RPMI8226 (cell line): ENCODE data around the gene NRIP3.
"Not testable (repeated sequence)": the region's sequence is repeated elsewhere in the genome, so short reads cannot be mapped to it uniquely, and the experiment has no call there.

Experiments used
- DNase-seq: peaks from one replicate; pipeline ENCODE4 v3.0.0-alpha.2; 2015

NRIP3 gene

GRCh38 chr11:9015677-9016076, 11.9 kb upstream of the NRIP3 start:
- DNase-seq, result peak; percentile 70

- DNase-seq, result no peak
Observed at GRCh38 chr11:9014826-9015225, 11.0 kb upstream of the NRIP3 start.

- DNase-seq, result no peak
Observed at GRCh38 chr11:9013373-9013772, 9.6 kb upstream of the NRIP3 start.

GRCh38 chr11:9009538-9009937, 5.7 kb upstream of the NRIP3 start:
- not testable (repeated sequence) for DNase-seq

- no peak for DNase-seq
Observed at GRCh38 chr11:9008661-9009060, 4.9 kb upstream of the NRIP3 start.

- no peak for DNase-seq
Observed at GRCh38 chr11:9008011-9008550, 4.3 kb upstream of the NRIP3 start.

GRCh38 chr11:9005087-9005486, 1.3 kb upstream of the NRIP3 start:
- no peak for DNase-seq

- no peak for DNase-seq
Observed at GRCh38 chr11:9004183-9004926, 554 bp upstream of the NRIP3 start.

- DNase-seq, result no peak
Observed at GRCh38 chr11:9002920-9003572, 755 bp downstream of the NRIP3 start.

GRCh38 chr11:9001736-9002135, 2.1 kb downstream of the NRIP3 start:
- DNase-seq, result no peak

- DNase-seq, result no peak
Observed at GRCh38 chr11:8998017-8998416, 5.8 kb downstream of the NRIP3 start.

- no peak for DNase-seq
Observed at GRCh38 chr11:8997451-8997850, 6.3 kb downstream of the NRIP3 start.

- DNase-seq, result no peak
Observed at GRCh38 chr11:8989453-8989852, 14.3 kb downstream of the NRIP3 start.

- no peak for DNase-seq
Observed at GRCh38 chr11:8988329-8989234, 15.2 kb downstream of the NRIP3 start.

GRCh38 chr11:8987446-8987845, 16.4 kb downstream of the NRIP3 start:
- DNase-seq, result no peak

GRCh38 chr11:8986772-8987171, 17.0 kb downstream of the NRIP3 start:
- DNase-seq, result not testable (repeated sequence)

- DNase-seq, result no peak
Observed at GRCh38 chr11:8985462-8985861, 18.3 kb downstream of the NRIP3 start.

GRCh38 chr11:8983552-8983951, 20.2 kb downstream of the NRIP3 start:
- DNase-seq, result no peak

GRCh38 chr11:8980485-8980884, 23.3 kb downstream of the NRIP3 start:
- DNase-seq, result no peak

GRCh38 chr11:8979365-8979764, 24.4 kb downstream of the NRIP3 start:
- DNase-seq, result not testable (repeated sequence)

- DNase-seq, result no peak
Observed at GRCh38 chr11:8973121-8973520, 30.7 kb downstream of the NRIP3 start.

GRCh38 chr11:8971924-8972316, 31.9 kb downstream of the NRIP3 start:
- DNase-seq, result no peak

GRCh38 chr11:8971196-8971923, 32.4 kb downstream of the NRIP3 start:
- DNase-seq, result no peak
